ENCODE measurements around the gene CACNG7. TPM values are rescaled to one million over a fixed set of nuclear protein-coding genes. Genes with fewer than 3 reads are reported as not detected.

Gene CACNG7
- polyA plus RNA-seq, 3 donors: not detected

DNA sequence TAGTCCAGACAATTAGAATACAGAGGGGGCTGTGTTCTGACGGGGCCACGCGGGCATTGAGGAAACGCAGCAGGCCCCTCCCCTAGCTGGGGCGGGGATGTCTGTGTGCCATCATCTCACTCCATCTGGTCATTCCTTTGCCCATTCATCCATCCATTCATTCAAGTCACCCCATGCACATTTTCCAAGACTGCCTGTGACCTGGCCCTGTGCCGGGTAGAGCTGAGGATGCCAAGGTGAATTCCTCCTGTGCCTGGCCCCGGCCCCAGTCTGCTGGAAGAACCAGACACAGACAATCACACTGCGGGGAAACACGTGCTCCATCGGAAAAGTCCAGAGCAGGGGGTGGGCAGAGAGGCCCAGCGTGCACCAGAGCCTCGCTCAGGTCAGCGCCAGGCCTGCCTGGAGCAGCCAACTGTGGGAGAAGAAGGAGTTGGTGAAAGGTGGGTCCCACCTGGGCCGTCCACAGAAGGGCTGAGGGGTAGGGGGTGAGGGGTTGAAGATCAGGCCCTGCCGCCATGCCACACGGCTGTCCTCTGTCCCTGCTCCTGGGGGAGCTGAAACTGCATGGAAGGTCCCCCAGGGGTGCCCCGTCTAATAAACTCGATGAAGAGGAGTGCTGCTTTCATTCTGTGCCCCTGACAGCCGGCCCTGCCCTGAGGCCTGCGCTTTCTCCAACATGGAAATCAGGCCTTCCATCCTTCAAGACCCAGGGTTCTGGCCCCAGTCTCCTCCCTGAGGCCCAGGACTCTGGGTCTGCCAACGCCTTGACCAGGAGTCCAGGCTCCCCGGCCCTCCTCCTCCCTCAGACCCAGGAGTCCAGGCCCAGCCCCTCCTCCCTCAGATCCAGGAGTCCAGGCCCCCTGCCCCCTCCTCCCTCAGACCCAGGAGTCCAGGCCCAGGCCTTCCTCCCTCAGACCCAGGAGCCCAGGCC is 80.8 kb downstream of the CACNG7 start:
- peaks cover 5% of the 10 kb centered on the region for H3K4me1 Mint-ChIP-seq
- peaks cover 0 to 15% (median 9%) of the 10 kb centered on the region in 7 donors for H3K9me3 Mint-ChIP-seq
- peaks cover 0 to 7% of the 10 kb centered on the region in 2 donors for H3K9me3 ChIP-seq (replicated peaks in 1 of 2; ENCODE audit: control insufficient read depth in 1 of 2, insufficient read depth in 1 of 2, low read length in 2 of 2)
- H3K36me3 ChIP-seq (replicated peaks in 1 of 2; ENCODE audit: control insufficient read depth in 1 of 2, insufficient read depth in 2 of 2, low read length in 2 of 2): no peaks in the 10 kb centered on the region
- DNase-seq: no peak
- no peak overlapping the region for H3K4me3 ChIP-seq (replicated peaks in 1 of 3; ENCODE audit: low read depth in 2 of 3, low read length in 3 of 3)
- peaks cover 5 to 7% of the 10 kb centered on the region in 2 donors for H3K36me3 Mint-ChIP-seq
- H3K27ac ChIP-seq (ENCODE audit: low read depth in 1 of 2, low read length in 2 of 2): no peak overlapping the region
- H4K20me1 ChIP-seq (ENCODE audit: insufficient read depth, low read length): no peaks in the 10 kb centered on the region
- no peak overlapping the region for H3K27ac Mint-ChIP-seq
- peaks cover 5 to 8% of the 10 kb centered on the region in 2 donors for H3K4me1 ChIP-seq (ENCODE audit: control insufficient read depth in 1 of 2, insufficient read depth in 2 of 2, low read length in 2 of 2)
- H2AFZ ChIP-seq (ENCODE audit: insufficient read depth, low read depth, low read length, poor library complexity, severe bottlenecking): no peak overlapping the region
- no peak overlapping the region for H3K9ac ChIP-seq (ENCODE audit: insufficient read depth, low read length, poor library complexity, severe bottlenecking)
- H3K27me3 ChIP-seq (ENCODE audit: control insufficient read depth in 2 of 2, insufficient read depth in 2 of 2, low read length in 2 of 2): peaks cover 26 to 65% of the 10 kb centered on the region in 2 donors
- H3K79me2 ChIP-seq (ENCODE audit: insufficient read depth, low read length): no peaks in the 10 kb centered on the region
- 87% methylated on average over 18 of the region's 22 CpGs for WGBS (ENCODE audit: insufficient coverage)
- H3K4me2 ChIP-seq (replicated peaks; ENCODE audit: extremely low read depth, low read length, poor library complexity, severe bottlenecking): no peak overlapping the region
- TF ChIP-seq, protein P1, sequence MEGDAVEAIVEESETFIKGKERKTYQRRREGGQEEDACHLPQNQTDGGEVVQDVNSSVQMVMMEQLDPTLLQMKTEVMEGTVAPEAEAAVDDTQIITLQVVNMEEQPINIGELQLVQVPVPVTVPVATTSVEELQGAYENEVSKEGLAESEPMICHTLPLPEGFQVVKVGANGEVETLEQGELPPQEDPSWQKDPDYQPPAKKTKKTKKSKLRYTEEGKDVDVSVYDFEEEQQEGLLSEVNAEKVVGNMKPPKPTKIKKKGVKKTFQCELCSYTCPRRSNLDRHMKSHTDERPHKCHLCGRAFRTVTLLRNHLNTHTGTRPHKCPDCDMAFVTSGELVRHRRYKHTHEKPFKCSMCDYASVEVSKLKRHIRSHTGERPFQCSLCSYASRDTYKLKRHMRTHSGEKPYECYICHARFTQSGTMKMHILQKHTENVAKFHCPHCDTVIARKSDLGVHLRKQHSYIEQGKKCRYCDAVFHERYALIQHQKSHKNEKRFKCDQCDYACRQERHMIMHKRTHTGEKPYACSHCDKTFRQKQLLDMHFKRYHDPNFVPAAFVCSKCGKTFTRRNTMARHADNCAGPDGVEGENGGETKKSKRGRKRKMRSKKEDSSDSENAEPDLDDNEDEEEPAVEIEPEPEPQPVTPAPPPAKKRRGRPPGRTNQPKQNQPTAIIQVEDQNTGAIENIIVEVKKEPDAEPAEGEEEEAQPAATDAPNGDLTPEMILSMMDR (IDR thresholded peaks at IDR 0.05): no peak
- intact Hi-C loops (cut with micrococcal nuclease): no loop called here
- peaks cover 45 to 56% (median 48%) of the 10 kb centered on the region in 3 donors for H3K27me3 Mint-ChIP-seq (ENCODE audit: low read depth in 3 of 3)
- H3K4me3 Mint-ChIP-seq: peak overlapping the region in 1 of 2 donors; percentile 9

DNA sequence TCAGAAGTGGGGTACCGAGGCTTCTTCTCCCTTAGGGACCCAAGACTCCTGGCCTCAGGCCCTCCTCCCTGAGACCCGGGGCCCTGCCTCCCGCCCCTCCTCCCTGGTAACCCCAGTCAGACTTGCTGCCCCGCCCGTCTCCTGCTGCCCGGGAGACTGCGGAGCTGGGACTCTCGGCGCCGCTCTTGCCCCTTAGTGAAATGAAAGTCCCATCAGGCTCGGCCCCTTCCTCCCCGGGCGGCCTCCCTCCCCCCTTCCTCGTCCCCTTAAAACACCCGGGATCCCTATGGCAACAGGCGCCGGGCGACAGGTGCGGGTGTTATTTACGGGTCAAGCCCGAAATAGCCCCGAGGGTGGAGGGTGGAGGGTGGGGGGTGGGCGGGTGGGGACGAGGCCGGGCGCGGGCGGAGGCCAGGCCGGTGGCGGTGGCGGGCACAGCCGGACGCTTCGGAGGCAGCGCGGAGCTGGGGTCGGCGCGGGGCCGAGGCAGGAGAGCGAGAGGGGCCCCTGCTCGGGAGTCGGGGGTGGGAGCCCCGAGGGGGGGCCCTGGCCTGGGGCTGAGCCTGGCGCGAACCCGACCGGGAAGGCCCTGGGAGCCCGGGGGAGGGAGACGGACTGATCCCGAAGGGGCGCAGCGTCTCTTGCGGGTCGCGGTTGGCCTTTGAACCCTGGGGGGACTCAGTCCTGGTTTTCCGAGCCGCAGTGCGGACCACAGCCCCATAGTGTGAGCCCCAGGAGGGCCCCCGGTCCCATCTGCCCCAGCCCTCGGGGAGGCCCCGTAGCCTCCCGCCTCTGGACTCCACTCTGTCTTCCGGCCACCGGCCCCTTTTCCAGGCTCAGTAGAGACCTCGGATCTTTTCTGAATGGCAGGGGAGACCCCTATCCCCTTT is 82.4 kb downstream of the CACNG7 start, which contains the start of gene CACNG6:
TSS of gene CACNG6 (plus strand) at position 414 of the 890 bp plus-strand sequence. CDS start 1,241 bp downstream, outside the sequence.
- H3K27ac ChIP-seq (ENCODE audit: low read depth in 1 of 2, low read length in 2 of 2): no peak within 1 kb of the TSS
- peaks cover 0 to 15% (median 9%) of the 10 kb centered on the region in 7 donors for H3K9me3 Mint-ChIP-seq
- intact Hi-C loops (cut with micrococcal nuclease): no loop called here
- peak within 1 kb of the TSS in 1 of 7 donors; percentile 56 for H3K27ac Mint-ChIP-seq
- peak within 1 kb of the TSS; percentile 75 to 88 for H3K4me3 Mint-ChIP-seq
- no peaks in the 10 kb centered on the region for H3K79me2 ChIP-seq (ENCODE audit: insufficient read depth, low read length)
- H3K27me3 ChIP-seq (ENCODE audit: control insufficient read depth in 2 of 2, insufficient read depth in 2 of 2, low read length in 2 of 2): peaks cover 26 to 62% of the 10 kb centered on the region in 2 donors
- peaks cover 5 to 8% of the 10 kb centered on the region in 2 donors for H3K4me1 ChIP-seq (ENCODE audit: control insufficient read depth in 1 of 2, insufficient read depth in 2 of 2, low read length in 2 of 2)
- H2AFZ ChIP-seq (ENCODE audit: insufficient read depth, low read depth, low read length, poor library complexity, severe bottlenecking): peak within 1 kb of the TSS; percentile 74
- H3K27me3 Mint-ChIP-seq (ENCODE audit: low read depth in 3 of 3): peaks cover 58 to 72% (median 60%) of the 10 kb centered on the region in 3 donors
- H3K9me3 ChIP-seq (replicated peaks in 1 of 2; ENCODE audit: control insufficient read depth in 1 of 2, insufficient read depth in 1 of 2, low read length in 2 of 2): peaks cover 0 to 7% of the 10 kb centered on the region in 2 donors
- peaks cover 5 to 7% of the 10 kb centered on the region in 2 donors for H3K36me3 Mint-ChIP-seq
- peak within 1 kb of the TSS; percentile 16 to 74 (median 28) for H3K4me3 ChIP-seq (replicated peaks in 1 of 3; ENCODE audit: low read depth in 2 of 3, low read length in 3 of 3)
- H4K20me1 ChIP-seq (ENCODE audit: insufficient read depth, low read length): no peaks in the 10 kb centered on the region
- no peaks in the 10 kb centered on the region for H3K36me3 ChIP-seq (replicated peaks in 1 of 2; ENCODE audit: control insufficient read depth in 1 of 2, insufficient read depth in 2 of 2, low read length in 2 of 2)
- peak within 1 kb of the TSS; percentile 65 for H3K4me2 ChIP-seq (replicated peaks; ENCODE audit: extremely low read depth, low read length, poor library complexity, severe bottlenecking)
- DNase-seq: peak; percentile 19 to 29 (median 21)
- TF ChIP-seq, protein P1 (IDR thresholded peaks at IDR 0.05): no peak
- H3K9ac ChIP-seq (ENCODE audit: insufficient read depth, low read length, poor library complexity, severe bottlenecking): peak within 1 kb of the TSS; percentile 49
- peaks cover 5% of the 10 kb centered on the region for H3K4me1 Mint-ChIP-seq
- WGBS (ENCODE audit: insufficient coverage): 7% methylated on average over 49 of the region's 66 CpGs

All from CD14-positive monocyte (primary cell).